HepG2 (cell line): ENCODE results near the gene ALG14. TPM values are rescaled to one million over a fixed set of nuclear protein-coding genes. Genes with fewer than 3 reads are reported as not detected.

Experiments used
- CHCHD3 ChIP-seq: sonication (generic); formaldehyde crosslinking; IDR thresholded peaks from 2 replicates; pipeline ENCODE4 v1.8.0; 2022; ENCODE audit warnings: mild to moderate bottlenecking, missing genetic modification reagents, moderate library complexity
- DNMT1 ChIP-seq: sonication (generic); formaldehyde crosslinking; IDR thresholded peaks from 2 replicates; pipeline ENCODE4 v1.5.1; 2020; ENCODE audit warnings: mild to moderate bottlenecking, missing genetic modification reagents
- GFI1 ChIP-seq: sonication (generic); formaldehyde crosslinking; IDR thresholded peaks from 2 replicates; pipeline ENCODE4 v1.5.0; 2020; ENCODE audit warnings: missing genetic modification reagents, mild to moderate bottlenecking, borderline replicate concordance
- SRSF9 ChIP-seq: fragments of 200-400 bp; formaldehyde crosslinking; IDR thresholded peaks from 2 replicates; pipeline ENCODE4 v1.6.1; 2018; ENCODE audit warnings: borderline replicate concordance, mild to moderate bottlenecking, low read depth, low read length; ENCODE audit not compliant: insufficient read depth, poor library complexity, severe bottlenecking
- ZNF264 ChIP-seq: sonication (generic); formaldehyde crosslinking; IDR thresholded peaks from 2 replicates; pipeline ENCODE4 v1.4.0; 2020; ENCODE audit warnings: missing genetic modification reagents
- polyA plus RNA-seq, 8 experiments: library from polyadenylated mRNA; depleted of rRNA in 3 of 8; stranded (reverse) in 7 of 8; unstranded in 1 of 8; fragments of >200 nt; fragmentation: Illumina TruSeq in 4 of 8; extraction: Trizol in 4 of 8; gene quantifications; 2 replicates each; pipeline versions ENCODE4 v1.2.1 to v1.2.3, GENCODE V29; 2011 to 2016; ENCODE audit warnings: low read depth in 4 of 8, missing spikeins in 1 of 8, mixed read lengths in 1 of 8; ENCODE audit not compliant: insufficient read depth in 1 of 8
- total RNA-seq, 5 experiments: library from RNA; depleted of rRNA; stranded (reverse); fragments of >200 nt; fragmentation: Illumina TruSeq; extraction: Trizol; gene quantifications; 2 replicates each; pipeline ENCODE4 v1.2.3, GENCODE V29; 2016; ENCODE audit warnings: low read depth in 1 of 5
- TF ChIP-seq, protein P1 (sequence below): sonication (generic); formaldehyde crosslinking; IDR thresholded peaks from 2 replicates; pipeline ENCODE4 v1.5.1; 2020; ENCODE audit warnings: mild to moderate bottlenecking, missing genetic modification reagents, moderate library complexity
- TF ChIP-seq, protein P2 (sequence below): sonication (generic); formaldehyde crosslinking; IDR thresholded peaks from 2 replicates; pipeline ENCODE4 v1.5.1; 2020; ENCODE audit warnings: missing genetic modification reagents, mild to moderate bottlenecking, borderline replicate concordance
- TF ChIP-seq, protein P3 (sequence below): sonication (generic); formaldehyde crosslinking; IDR thresholded peaks from 2 replicates; pipeline ENCODE4 v1.4.0; 2020; ENCODE audit warnings: mild to moderate bottlenecking, missing genetic modification reagents
- TF ChIP-seq, protein P4 (sequence below): fragments of 450-650 bp; IDR thresholded peaks from 2 replicates; pipeline ENCODE4 v1.6.1; 2017
- TF ChIP-seq, protein P5 (sequence below): fragments of 450-650 bp; IDR thresholded peaks from 2 replicates; pipeline ENCODE4 v1.6.1; 2016
- TF ChIP-seq, protein P6 (sequence below): sonication (generic); formaldehyde crosslinking; IDR thresholded peaks from 2 replicates; pipeline ENCODE4 v1.9.0; 2021; ENCODE audit warnings: missing genetic modification reagents, borderline replicate concordance
- TF ChIP-seq, protein P7 (sequence below): sonication (generic); formaldehyde crosslinking; conservative IDR thresholded peaks from 2 replicates; pipeline ENCODE4 v1.8.0; 2022; ENCODE audit warnings: low read depth, missing genetic modification reagents

The ALG14 gene
- total and polyA plus RNA-seq, 2 of the 13 experiments (the other 11 are each of a cell fraction or from before 2014, with no cell fraction given), result 4.5 to 12.7 TPM

DNA sequence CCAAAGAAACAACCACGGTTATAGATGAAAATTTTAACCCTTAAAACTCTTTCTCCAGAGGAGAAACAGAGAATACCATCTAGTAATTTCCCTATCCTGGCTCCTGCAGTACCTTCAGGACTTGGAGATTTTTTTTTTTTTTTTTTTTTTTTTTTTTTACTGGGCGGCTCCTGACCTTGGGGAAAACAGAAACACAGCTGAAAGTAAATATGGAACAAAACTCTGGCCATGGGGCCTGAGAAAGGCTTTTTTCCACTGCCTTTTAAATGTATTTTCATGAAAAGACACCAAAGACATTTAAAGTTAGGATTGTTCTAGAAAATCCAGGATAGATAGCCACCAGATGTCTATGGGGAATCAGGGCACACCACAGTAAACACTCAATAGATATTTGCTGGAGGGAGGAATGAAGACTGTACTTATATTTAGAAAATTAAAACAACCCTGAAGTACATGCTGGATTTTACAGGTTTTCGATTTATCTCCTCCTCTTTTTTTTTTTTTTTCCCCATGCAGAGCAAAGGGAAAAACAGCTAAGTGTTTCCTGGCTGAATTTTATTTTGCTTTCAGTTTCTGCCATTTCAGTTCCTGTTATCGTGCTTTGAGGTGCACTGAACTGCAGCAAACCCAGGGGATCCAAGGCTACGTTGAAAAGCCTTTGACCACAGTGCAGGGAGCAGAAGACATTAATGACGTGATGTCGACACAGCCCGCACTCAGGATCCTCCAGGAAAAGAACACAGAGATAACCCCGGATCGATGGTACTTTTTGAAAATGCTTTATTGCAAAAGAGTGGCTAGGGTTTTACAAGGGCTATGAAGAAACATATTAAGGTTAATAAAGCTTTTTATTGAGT, 110.1 kb downstream of the ALG14 start (continued):
- TF ChIP-seq DNMT1 (no peak), ZNF264 (no peak), CHCHD3 (CRISPR knock-in tag) (no peak), GFI1 (CRISPR knock-in tag) (no peak), SRSF9 (no peak)
- TF ChIP-seq, protein P1, sequence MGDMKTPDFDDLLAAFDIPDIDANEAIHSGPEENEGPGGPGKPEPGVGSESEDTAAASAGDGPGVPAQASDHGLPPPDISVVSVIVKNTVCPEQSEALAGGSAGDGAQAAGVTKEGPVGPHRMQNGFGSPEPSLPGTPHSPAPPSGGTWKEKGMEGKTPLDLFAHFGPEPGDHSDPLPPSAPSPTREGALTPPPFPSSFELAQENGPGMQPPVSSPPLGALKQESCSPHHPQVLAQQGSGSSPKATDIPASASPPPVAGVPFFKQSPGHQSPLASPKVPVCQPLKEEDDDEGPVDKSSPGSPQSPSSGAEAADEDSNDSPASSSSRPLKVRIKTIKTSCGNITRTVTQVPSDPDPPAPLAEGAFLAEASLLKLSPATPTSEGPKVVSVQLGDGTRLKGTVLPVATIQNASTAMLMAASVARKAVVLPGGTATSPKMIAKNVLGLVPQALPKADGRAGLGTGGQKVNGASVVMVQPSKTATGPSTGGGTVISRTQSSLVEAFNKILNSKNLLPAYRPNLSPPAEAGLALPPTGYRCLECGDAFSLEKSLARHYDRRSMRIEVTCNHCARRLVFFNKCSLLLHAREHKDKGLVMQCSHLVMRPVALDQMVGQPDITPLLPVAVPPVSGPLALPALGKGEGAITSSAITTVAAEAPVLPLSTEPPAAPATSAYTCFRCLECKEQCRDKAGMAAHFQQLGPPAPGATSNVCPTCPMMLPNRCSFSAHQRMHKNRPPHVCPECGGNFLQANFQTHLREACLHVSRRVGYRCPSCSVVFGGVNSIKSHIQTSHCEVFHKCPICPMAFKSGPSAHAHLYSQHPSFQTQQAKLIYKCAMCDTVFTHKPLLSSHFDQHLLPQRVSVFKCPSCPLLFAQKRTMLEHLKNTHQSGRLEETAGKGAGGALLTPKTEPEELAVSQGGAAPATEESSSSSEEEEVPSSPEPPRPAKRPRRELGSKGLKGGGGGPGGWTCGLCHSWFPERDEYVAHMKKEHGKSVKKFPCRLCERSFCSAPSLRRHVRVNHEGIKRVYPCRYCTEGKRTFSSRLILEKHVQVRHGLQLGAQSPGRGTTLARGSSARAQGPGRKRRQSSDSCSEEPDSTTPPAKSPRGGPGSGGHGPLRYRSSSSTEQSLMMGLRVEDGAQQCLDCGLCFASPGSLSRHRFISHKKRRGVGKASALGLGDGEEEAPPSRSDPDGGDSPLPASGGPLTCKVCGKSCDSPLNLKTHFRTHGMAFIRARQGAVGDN (CRISPR knock-in tag), result no peak
- TF ChIP-seq, protein P2, sequence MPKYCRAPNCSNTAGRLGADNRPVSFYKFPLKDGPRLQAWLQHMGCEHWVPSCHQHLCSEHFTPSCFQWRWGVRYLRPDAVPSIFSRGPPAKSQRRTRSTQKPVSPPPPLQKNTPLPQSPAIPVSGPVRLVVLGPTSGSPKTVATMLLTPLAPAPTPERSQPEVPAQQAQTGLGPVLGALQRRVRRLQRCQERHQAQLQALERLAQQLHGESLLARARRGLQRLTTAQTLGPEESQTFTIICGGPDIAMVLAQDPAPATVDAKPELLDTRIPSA, result no peak
- TF ChIP-seq, protein P3, sequence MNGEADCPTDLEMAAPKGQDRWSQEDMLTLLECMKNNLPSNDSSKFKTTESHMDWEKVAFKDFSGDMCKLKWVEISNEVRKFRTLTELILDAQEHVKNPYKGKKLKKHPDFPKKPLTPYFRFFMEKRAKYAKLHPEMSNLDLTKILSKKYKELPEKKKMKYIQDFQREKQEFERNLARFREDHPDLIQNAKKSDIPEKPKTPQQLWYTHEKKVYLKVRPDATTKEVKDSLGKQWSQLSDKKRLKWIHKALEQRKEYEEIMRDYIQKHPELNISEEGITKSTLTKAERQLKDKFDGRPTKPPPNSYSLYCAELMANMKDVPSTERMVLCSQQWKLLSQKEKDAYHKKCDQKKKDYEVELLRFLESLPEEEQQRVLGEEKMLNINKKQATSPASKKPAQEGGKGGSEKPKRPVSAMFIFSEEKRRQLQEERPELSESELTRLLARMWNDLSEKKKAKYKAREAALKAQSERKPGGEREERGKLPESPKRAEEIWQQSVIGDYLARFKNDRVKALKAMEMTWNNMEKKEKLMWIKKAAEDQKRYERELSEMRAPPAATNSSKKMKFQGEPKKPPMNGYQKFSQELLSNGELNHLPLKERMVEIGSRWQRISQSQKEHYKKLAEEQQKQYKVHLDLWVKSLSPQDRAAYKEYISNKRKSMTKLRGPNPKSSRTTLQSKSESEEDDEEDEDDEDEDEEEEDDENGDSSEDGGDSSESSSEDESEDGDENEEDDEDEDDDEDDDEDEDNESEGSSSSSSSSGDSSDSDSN (CRISPR knock-in tag), result no peak
- TF ChIP-seq, protein P4, sequence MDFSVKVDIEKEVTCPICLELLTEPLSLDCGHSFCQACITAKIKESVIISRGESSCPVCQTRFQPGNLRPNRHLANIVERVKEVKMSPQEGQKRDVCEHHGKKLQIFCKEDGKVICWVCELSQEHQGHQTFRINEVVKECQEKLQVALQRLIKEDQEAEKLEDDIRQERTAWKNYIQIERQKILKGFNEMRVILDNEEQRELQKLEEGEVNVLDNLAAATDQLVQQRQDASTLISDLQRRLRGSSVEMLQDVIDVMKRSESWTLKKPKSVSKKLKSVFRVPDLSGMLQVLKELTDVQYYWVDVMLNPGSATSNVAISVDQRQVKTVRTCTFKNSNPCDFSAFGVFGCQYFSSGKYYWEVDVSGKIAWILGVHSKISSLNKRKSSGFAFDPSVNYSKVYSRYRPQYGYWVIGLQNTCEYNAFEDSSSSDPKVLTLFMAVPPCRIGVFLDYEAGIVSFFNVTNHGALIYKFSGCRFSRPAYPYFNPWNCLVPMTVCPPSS, result no peak
- TF ChIP-seq, protein P5, sequence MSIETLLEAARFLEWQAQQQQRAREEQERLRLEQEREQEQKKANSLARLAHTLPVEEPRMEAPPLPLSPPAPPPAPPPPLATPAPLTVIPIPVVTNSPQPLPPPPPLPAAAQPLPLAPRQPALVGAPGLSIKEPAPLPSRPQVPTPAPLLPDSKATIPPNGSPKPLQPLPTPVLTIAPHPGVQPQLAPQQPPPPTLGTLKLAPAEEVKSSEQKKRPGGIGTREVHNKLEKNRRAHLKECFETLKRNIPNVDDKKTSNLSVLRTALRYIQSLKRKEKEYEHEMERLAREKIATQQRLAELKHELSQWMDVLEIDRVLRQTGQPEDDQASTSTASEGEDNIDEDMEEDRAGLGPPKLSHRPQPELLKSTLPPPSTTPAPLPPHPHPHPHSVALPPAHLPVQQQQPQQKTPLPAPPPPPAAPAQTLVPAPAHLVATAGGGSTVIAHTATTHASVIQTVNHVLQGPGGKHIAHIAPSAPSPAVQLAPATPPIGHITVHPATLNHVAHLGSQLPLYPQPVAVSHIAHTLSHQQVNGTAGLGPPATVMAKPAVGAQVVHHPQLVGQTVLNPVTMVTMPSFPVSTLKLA, result no peak
- TF ChIP-seq, protein P6, sequence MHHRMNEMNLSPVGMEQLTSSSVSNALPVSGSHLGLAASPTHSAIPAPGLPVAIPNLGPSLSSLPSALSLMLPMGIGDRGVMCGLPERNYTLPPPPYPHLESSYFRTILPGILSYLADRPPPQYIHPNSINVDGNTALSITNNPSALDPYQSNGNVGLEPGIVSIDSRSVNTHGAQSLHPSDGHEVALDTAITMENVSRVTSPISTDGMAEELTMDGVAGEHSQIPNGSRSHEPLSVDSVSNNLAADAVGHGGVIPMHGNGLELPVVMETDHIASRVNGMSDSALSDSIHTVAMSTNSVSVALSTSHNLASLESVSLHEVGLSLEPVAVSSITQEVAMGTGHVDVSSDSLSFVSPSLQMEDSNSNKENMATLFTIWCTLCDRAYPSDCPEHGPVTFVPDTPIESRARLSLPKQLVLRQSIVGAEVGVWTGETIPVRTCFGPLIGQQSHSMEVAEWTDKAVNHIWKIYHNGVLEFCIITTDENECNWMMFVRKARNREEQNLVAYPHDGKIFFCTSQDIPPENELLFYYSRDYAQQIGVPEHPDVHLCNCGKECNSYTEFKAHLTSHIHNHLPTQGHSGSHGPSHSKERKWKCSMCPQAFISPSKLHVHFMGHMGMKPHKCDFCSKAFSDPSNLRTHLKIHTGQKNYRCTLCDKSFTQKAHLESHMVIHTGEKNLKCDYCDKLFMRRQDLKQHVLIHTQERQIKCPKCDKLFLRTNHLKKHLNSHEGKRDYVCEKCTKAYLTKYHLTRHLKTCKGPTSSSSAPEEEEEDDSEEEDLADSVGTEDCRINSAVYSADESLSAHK (CRISPR knock-in tag), result no peak
- TF ChIP-seq, protein P7, sequence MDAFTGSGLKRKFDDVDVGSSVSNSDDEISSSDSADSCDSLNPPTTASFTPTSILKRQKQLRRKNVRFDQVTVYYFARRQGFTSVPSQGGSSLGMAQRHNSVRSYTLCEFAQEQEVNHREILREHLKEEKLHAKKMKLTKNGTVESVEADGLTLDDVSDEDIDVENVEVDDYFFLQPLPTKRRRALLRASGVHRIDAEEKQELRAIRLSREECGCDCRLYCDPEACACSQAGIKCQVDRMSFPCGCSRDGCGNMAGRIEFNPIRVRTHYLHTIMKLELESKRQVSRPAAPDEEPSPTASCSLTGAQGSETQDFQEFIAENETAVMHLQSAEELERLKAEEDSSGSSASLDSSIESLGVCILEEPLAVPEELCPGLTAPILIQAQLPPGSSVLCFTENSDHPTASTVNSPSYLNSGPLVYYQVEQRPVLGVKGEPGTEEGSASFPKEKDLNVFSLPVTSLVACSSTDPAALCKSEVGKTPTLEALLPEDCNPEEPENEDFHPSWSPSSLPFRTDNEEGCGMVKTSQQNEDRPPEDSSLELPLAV (CRISPR knock-in tag), result no peak
